Retinal pigment epithelial cell (primary cell): ENCODE data around the gene ABR.

Experiments used
- DNase-seq: peaks from one replicate; pipeline ENCODE4 v3.0.0-alpha.2; 2010; ENCODE audit warnings: low read depth
- H3K4me3 ChIP-seq: 2 replicates; pipeline ENCODE4 v1.5.1; 2011; ENCODE audit warnings: mild to moderate bottlenecking, low read length, control low read depth, moderate library complexity
- CTCF ChIP-seq: conservative IDR thresholded peaks from 2 replicates; pipeline ENCODE4 v1.5.1; 2011; ENCODE audit warnings: low read depth, low read length, control low read depth, inconsistent platforms

Gene ABR

GRCh38 chr17:1095090-1095852, 84.5 kb downstream of the ABR start:
- H3K4me3 ChIP-seq, result no peak overlapping the region
- DNase-seq, result no peak
- no peak for TF ChIP-seq CTCF

GRCh38 chr17:1094591-1094990, 85.2 kb downstream of the ABR start:
- no peak for DNase-seq
- H3K4me3 ChIP-seq, result no peak overlapping the region
- no peak for TF ChIP-seq CTCF

GRCh38 chr17:1091900-1092299, 87.9 kb downstream of the ABR start:
- no peak overlapping the region for H3K4me3 ChIP-seq
- no peak for TF ChIP-seq CTCF
- no peak for DNase-seq

GRCh38 chr17:1091190-1091534, 88.6 kb downstream of the ABR start:
- H3K4me3 ChIP-seq, result no peak overlapping the region
- no peak for DNase-seq
- TF ChIP-seq CTCF, result no peak

GRCh38 chr17:1090465-1091189, 89.2 kb downstream of the ABR start:
- no peak for DNase-seq
- no peak for TF ChIP-seq CTCF
- H3K4me3 ChIP-seq, result no peak overlapping the region

GRCh38 chr17:1089915-1090314, 89.9 kb downstream of the ABR start:
- DNase-seq, result no peak
- TF ChIP-seq CTCF, result no peak
- H3K4me3 ChIP-seq, result no peak overlapping the region
